ENCODE results near the gene SDR42E1.
"Not testable (repeated sequence)": the region's sequence is repeated elsewhere in the genome, so short reads cannot be mapped to it uniquely, and the experiment has no call there.

Gene SDR42E1

DNA sequence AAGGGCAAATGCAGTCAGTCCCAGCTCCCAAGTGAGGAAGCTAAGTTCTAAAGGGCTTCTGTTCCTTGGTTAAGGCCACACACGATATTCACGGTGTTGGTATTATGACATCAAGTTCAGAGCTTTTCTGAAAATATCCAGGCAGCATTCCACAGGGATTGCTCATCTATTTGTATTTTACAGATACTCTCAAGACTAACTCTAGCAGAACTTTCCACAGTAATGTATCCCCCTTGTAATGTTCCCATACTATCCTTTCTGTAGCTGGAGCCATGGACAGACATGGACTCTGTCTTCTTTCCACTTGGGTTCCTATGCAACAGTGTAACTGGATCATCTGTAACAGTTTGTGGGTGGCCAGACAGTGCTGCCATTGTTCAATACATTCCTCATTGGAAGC, 13.5 kb downstream of the SDR42E1 start:
- no peak for DNase-seq

DNA sequence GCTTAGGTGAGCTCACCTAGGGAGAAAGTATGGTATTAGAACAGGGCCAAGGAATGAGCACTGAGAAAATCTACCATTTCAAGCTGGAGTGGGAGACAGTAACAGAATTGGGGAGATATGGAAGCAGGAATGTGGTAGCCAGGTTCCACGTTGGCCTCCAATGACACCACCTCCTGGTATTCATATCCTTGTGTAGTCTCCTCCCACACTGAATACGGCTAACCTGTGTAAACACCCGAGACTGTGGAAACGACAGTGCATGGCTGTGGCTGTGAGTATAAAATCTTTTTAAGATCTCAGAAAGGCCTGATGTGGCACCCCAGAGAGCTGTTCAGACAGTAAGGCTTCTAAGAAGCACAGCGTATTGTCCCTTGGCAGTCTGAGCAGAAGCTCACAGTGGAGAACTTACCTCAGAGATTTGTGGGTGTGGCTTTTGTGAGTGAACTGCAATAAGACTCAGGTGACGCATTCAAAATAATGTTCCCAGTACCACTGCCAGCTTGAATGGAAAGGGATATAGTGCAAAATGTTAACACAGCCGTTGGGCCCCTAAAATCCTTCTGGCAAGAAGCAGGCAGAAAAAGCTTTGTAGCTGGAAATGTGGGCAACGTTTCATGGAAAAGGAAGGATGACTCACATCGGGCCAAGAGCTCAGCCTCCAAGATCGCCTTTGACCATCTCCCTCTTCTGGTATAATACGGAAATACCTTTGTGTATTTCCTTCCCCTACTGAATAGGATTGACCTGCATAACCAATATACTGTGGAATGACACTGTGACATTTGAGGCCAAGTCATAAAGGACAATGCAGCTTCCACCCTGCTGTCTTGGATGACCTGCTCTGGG, 14.4 kb downstream of the SDR42E1 start:
- no peak for DNase-seq

DNA sequence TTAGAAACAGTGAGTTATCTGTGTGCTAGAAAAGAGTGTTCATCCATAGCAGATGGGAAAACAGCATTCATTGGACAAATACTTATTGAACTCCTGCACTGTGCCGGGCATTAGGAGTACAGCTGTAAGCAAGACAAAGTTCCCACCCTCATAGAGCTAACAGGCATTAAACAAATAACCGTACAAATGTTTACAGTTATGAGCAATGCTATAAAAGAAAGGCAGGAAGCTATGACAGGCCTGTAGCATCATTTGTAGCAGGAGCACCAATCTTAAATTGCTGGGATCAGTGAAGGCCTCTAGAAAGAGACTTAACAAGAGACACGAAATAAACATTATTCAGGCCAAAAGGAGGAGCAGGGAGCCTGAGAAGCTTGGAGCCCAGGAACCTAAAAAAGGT, 15.6 kb downstream of the SDR42E1 start:
- no peak for DNase-seq

DNA sequence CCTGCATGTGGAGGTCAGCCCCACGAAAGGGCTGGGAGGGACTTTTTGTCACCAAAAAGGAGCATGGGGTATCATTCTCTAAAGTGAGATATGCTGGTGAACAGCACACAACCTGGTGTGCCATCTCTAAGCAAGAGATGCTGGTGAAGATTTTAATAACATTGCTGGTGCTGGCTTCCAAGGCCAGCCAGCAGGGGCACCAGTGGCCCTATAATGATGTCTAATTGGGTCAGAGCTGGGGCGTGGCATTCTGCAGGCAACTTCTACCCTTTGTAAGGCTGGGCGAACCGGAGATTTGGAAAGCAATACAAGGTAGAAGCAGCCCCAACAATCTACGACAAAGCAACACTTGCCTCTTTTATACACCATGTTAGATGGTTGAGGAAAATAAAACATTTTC, 16.8 kb downstream of the SDR42E1 start:
- DNase-seq, result no peak

DNA sequence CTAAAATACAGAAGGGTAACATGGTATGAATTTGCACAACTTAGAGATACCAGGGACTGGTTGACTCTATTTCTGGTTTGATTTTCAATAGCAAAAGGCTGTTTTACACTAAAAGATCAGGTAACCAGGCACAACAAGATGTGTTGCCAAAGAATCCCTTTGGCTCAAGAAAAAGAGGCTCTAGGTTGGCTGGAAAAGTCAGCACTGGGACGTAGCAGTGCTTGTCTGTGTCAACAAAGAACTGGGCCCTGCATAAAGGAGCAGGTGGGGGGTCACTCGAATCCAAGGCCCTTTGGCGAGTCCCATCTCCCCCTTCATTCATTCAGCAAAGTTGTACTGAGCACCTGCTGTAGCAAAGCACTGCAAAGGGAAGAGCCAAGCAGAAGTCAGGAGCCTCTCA, 18.4 kb downstream of the SDR42E1 start:
- no peak for DNase-seq

DNA sequence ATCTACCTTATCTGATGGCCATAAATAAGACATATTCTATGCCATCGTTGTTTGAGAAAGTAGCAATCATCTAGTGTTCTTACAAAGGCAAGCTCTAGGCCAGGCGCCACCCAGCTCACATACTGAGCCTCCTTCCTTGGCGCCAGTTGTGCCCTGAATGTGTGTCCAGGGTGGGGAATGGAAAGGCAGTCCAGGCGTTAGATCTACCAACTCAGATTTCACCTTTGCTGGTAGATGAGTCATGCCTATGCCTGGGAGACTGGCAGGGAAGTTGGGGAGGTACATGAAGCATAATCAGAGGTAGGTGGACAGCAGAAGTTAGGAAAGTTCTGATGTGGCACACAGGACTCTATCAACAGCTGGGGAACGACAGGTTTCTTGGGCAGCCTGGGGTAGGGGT, 23.6 kb downstream of the SDR42E1 start:
- DNase-seq, result no peak

DNA sequence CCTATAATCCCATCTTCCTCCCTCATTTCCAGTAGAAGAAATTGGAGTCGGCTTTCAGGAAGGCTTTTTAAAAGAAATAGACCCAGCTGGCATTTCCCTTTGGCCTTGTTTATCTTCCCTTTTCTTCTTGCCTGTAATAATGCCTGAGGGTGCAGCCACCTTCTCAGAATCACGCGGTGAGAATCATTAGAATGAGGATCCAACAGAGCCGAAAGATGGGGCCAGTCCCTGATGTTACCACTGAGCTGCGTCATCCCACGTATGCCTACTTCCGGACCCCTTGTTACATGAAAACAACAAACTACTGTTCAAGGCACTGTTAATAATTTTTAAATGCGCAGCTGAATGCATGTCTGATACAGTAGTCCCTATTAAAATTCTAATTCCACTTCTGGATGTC, 24.1 kb downstream of the SDR42E1 start:
- no peak for DNase-seq

DNA sequence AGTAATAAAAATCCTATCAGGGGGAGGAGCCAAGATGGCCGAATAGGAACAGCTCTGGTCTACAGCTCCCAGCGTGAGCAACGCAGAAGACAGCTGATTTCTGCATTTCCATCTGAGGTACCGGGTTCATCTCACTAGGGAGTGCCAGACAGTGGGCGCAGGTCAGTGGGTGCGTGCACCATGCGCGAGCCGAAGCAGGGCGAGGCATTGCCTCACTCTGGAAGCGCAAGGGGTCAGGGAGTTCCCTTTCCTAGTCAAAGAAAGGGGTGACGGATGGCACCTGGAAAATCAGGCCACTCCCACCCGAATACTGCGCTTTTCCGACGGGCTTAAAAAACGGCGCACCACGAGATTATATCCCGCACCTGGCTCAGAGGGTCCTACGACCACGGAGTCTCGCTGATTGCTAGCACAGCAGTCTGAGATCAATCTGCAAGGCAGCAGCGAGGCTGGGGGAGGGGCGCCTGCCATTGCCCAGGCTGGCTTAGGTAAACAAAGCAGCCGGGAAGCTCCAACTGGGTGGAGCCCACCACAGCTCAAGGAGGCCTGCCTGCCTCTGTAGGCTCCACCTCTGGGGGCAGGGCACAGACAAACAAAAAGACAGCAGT, 33.8 kb downstream of the SDR42E1 start:
- not testable (repeated sequence) for DNase-seq

DNA sequence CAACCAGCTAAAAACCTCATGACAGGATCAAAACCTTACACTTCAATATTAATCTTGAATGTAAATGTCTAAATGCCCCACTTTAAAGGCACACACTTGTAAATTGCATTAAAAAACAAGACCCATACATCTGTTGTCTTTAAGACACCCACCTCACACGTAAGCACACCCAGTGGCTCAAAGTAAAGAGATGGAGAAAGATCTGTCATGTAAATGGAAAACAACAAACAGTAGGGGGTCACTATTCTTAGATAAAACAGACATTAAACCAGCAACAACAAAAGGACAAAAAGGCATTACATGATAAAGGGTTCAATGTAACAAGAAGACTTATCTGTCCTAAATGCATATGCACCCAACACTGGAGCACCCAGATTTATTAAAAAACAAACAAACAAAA, 35.6 kb downstream of the SDR42E1 start:
- DNase-seq, result no peak

DNA sequence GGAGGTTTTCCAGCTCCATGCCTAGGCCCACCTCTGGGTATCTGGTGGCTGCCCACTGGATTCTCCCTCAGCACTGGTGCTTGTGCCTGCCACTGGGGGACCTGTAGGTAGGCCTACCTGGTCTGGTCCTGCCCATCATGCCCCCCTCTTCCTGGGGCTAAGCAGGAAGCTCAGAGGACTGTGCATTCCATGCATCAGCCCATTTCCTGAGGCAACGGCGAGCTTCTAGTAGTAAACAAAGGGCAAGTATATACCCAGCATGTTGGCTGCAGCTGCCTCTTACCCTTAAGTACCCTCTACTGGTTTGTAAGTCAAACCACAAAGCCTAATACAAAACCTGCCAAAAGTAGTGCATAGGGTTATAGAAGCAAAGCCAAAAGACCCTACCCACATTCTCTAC, 37.5 kb downstream of the SDR42E1 start:
- no peak for DNase-seq

DNA sequence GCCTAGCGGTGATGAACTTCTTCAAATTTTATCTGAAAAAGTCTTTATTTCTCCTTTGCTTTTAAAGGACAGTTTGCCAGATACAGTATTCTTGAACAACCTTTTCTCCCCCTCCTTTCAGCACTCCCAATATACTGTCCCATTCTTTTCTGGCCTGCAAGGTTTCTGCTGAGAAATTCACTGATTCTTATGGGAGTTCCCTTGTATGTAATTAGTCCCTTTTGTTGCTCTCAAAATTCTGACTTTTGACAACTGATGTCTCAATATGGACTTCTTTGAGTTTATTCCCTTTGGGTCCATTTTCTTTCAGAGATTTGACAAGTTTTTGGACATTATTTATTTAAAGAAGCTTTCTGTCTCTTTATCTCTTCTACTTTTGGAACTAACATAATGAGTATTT, 39.4 kb downstream of the SDR42E1 start:
- DNase-seq, result no peak

DNA sequence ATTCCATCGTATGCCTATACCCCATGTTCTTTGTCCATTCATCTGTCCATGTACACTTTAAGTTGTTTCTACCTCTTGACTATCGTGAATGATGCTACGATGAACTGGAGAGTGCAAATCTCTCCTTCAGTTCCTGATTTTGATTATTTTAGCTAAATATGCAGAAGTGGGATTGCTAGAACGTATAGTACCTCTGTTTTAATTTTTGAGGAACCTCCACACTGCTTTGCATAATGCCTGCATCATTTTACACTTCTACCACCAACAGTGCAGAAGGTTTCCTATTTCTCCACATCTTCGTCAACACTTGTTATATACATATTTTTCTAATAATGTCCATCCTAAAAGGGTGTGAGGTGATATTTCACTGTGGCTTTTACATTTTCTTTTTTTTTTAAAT, 43.9 kb downstream of the SDR42E1 start:
- no peak for DNase-seq

DNA sequence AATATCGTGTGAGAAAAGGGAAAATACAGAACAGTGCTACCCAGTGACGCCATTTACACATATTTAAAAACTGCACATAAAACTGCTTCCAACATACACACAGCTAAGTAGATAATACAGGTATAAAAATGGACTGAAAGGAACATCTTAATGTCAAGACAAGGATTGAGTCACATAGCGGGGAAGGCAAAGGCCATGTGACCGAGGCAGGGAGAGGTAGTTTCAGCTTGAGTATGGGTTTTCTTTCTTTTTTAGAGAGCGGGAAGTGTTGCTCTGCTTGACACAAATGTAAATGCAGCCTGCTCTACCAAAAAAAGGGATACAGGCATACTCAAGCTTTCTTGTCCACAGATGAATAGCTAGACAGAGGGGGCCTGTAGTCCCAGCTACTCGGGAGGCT, 46.5 kb downstream of the SDR42E1 start:
- DNase-seq, result no peak

DNA sequence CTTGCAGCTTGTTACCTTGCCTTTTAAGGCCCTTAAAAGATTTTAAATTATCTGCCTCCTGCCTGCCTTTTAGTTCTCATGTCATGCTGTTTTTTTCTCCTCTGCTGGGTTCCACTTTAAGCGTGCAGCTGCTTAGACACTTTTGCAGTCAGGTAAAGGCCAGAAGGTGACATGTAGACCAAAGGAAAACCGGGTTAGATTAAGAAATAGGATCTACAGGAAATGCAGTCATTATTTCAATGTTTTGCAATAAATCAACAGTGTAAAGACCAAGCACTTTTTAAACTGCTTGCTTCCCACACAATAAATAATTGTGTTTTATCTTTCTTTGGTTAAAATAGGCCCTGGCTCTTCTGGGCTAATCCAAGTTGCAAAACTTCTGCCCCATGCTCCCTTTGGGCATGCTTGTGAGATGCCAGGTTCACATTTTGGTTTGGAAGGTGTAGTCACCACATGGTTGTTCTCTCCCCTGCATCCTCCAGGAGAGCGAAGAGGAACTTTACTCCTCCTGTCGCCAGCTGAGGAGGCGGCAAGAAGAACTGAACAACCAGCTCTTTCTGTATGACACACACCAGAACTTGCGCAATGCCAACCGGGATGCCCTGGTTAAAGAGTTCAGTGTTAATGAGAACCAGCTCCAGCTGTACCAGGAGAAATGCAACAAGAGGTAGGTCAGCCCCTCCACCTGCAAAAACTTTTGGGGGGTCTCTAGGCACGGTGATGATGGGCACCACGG, 54.9 kb downstream of the SDR42E1 start:
- peak in 1 of 2 donors; percentile 16 for DNase-seq

DNA sequence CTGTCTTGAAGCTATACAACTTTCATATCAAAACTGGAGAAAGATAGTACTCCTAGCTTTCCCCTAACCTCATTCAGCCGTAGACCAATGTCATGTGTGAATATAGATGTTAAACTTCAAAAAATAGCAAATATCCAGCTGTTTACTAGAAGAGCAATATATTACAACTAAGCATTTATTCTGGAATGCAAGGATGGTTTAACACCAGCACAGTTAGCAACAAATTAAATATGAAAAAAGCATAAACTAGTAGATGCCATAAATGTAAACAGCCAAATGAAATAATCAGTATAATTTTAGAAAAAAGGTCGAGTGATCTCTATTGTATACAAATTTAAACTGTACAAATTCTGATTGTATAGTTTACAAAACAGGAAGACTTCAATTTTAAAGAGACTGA, 59.7 kb downstream of the SDR42E1 start:
- DNase-seq, result no peak

DNA sequence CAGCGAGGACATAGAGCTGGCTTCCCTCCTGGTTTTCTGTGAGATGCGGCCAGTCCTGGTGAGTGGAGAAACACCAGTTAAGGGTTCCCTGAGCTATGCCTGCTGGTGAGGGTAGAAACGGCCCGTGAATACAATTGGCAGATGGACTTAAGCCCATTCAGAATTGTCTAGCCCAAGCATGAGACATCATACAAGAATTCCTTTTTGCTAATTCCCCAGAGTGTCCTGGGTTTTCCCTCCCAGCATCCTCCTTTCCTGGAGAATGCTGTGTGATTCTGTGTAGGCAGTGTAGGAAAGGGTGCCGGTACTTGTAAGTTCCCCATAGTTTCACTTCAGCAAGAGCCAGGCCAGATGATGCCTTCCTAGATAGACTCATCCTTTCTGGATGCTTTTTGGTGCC, 65.1 kb downstream of the SDR42E1 start:
- no peak for DNase-seq

DNA sequence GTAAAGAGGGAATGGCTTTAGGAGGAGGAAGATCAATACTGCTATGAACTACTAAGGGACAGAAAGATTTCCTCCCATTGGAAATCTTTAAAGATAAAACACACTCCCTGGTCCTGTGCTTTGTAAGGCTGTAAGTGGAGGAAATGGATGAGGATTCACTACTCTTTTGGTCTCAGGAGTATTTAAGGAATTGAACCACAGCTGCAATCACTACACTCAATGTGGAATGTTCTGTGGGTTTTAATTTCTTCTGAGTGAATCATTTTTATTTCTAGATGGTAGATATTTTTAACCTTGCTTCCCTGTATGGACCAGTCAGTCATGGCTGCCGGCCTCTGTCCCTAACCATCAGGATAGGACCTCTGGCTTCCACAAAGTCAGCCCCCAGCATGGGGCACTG, 65.6 kb downstream of the SDR42E1 start:
- no peak for DNase-seq

DNA sequence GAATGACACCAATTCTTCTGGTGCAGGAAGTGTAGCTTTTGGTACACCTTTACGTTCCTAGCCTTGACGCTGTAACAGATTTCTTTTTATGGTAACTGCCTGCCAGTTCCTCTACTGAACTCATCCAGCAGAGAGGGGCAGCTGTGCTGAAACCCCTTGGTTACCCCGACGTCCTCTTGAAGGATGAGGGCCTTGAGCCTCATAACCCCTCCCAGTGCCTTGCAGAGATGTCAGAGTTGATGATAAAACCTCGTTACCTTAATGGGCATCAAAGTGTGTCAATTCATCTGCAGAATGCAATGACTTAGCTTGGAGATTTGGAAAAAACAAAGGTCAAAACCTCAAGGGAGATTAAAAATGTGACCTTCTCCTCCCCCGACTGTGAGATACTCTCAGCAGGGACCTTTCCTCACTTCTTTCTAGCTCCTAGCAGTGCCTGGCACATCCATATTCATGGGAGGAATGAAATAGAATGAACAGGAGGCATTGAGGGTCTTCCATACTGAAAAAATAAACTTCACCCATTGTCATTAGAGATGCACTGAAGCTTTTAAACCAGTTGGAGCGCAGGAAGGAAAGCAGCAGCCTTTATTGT, 69.2 kb downstream of the SDR42E1 start:
- no peak for DNase-seq

DNA sequence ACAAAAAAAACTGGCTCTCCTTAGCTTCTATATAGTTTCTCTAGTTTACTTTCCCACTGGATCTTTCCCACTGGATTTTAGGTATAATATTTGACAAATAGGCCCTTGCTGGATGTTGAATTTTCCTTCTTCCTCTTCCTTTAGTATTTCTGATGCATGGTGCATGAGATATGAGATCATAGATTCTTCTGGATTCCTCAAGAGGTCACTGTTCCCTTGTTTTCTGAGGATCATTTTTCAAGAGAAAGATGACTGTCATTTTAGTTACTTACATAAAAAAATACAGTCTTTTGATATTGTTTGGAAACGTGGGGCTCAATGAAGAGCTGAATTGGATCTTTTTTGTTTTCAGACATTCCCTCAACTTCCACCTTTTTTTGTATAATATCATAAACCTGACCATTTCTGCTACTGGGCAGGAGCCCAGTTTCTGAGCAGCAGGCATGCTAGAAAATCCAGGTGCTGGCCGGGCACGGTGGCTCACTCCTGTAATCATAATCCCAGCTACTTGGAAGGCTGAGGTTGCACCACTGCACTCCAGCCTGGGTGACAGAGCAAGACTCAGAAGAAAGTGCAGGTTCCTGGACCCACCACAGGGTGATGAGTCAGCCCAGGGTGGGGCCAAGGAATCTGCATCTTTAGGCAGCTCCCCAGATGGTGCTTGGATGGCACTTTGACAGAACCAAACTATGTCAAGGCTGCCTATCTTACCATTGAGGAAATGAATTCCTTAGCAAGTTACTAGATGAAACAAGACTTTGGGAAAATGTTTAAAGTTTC, 70.3 kb downstream of the SDR42E1 start:
- peak in 1 of 2 donors; percentile 16 for DNase-seq

DNA sequence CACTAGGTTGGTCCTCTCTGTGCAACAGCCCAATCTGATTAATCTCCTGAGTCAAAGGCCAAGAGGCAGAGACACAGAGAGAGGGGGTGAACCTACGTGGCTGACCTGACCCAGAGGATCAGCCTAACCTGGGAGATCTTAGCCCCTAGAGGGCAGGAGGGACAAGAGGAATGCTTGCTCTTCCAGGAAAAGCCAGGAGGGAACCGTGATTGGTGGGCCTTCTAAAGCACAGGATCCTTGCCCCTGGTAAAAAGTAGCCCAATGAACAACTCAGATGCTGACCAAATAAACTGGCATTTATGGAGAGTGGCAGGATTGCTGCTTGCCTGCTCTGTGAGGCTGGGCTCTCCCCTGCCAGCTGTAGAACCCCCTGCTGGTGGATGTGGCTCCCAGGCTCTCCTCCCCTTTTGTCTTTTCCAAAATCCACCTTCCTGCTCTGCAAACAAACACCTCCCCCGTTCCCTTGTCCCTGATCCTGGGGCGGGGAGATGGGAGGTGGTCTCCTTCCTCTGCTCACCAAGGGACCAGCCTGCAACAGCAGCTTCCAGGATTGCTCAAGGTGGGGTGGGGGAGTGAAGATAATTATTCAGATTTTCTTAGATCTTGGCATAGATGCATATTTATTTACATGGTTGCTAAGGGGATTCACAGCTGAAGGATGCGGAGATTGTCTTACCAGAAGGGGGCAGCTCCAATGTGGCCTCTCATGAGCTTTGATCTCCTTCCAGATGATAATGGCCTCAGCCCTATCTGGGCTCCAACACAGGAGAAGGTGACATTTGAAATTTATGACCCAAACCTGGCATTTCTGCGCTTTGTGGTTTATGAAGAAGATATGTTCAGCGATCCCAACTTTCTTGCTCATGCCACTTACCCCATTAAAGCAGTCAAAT, 71.9 kb downstream of the SDR42E1 start:
- no peak for DNase-seq
